H1 (cell line): ENCODE data around the gene OR51I1. TPM values are rescaled to one million over a fixed set of nuclear protein-coding genes. Genes with fewer than 3 reads are reported as not detected.

Experiments
- CTCF ChIA-PET: fragments of 300-600 bp; sonication (Branson Sonifier 250); formaldehyde crosslinking; loops from one replicate; lab custom pipeline; 2021; ENCODE audit not compliant: partially characterized antibody; lab: Charles Lee
- POLR2A ChIA-PET: fragments of 300-600 bp; sonication (Branson Sonifier 250); formaldehyde crosslinking; loops from one replicate; lab custom pipeline; 2021; ENCODE audit warnings: inconsistent platforms; ENCODE audit not compliant: partially characterized antibody; lab: Charles Lee
- DNase-seq, 2 experiments: peaks; one replicate each; pipeline versions ENCODE4 v3.0.0 to v3.0.0-alpha.2; 2010 to 2022; ENCODE audit warnings: low spot score in 2 of 2, low read depth in 1 of 2, mixed read lengths in 1 of 2
- FAIRE-seq: peaks from 2 replicates; lab custom pipeline; 2011; peaks lifted over from hg19 to GRCh38; lab: Jason Lieb, UNC
- H2AFZ ChIP-seq: 2 replicates; pipeline ENCODE4 v1.8.1; 2012; ENCODE audit warnings: low read length, inconsistent platforms
- H2AK5ac ChIP-seq: 2 replicates; pipeline ENCODE4 v1.6.1; 2013; ENCODE audit warnings: low read depth, low read length
- H2BK120ac ChIP-seq: replicated peaks from 2 replicates; pipeline ENCODE3; 2013; ENCODE audit warnings: low read depth, low read length, inconsistent platforms
- H2BK12ac ChIP-seq: 2 replicates; pipeline ENCODE4 v1.6.1; 2013; ENCODE audit warnings: low read depth, low read length
- H2BK15ac ChIP-seq: 2 replicates; pipeline ENCODE4 v1.6.1; 2013; ENCODE audit warnings: low read length
- H2BK20ac ChIP-seq: 2 replicates; pipeline ENCODE4 v1.6.1; 2013; ENCODE audit warnings: low read length
- H2BK5ac ChIP-seq: 2 replicates; pipeline ENCODE4 v1.6.1; 2013; ENCODE audit warnings: low read depth, low read length
- H3K14ac ChIP-seq: 2 replicates; pipeline ENCODE4 v1.6.1; 2013; ENCODE audit warnings: inconsistent platforms; ENCODE audit not compliant: insufficient read length
- H3K18ac ChIP-seq: 2 replicates; pipeline ENCODE4 v1.6.1; 2013; ENCODE audit warnings: low read length; ENCODE audit errors: extremely low read depth
- H3K23ac ChIP-seq: 2 replicates; pipeline ENCODE4 v1.6.1; 2013; ENCODE audit warnings: inconsistent platforms; ENCODE audit not compliant: insufficient read length
- H3K23me2 ChIP-seq: 2 replicates; pipeline ENCODE4 v1.6.1; 2013; ENCODE audit warnings: low read depth, low read length
- H3K27ac ChIP-seq: 2 replicates; pipeline ENCODE4 v1.6.1; 2011; ENCODE audit warnings: low read depth, low read length, inconsistent platforms
- H3K27me3 ChIP-seq, 4 experiments: replicated peaks in 1 of 4; 1 replicate in 1 of 4; 2 replicates in 3 of 4; pipeline versions ENCODE4 v1.6.1 to v1.8.1; 2011 to 2013; ENCODE audit warnings: low read length in 3 of 4, mild to moderate bottlenecking in 3 of 4, inconsistent platforms in 2 of 4, mixed read lengths in 2 of 4, moderate library complexity in 1 of 4; ENCODE audit not compliant: control insufficient read depth in 3 of 4, insufficient read depth in 3 of 4; ENCODE audit errors: extremely low read depth in 1 of 4
- H3K36me3 ChIP-seq, 4 experiments: 2 replicates each; pipeline versions ENCODE4 v1.6.1 to v1.8.1; 2011 to 2013; ENCODE audit warnings: mild to moderate bottlenecking in 4 of 4, low read length in 3 of 4, moderate library complexity in 2 of 4, control low read depth in 1 of 4, inconsistent platforms in 1 of 4; ENCODE audit not compliant: insufficient read depth in 4 of 4, control insufficient read depth in 2 of 4
- H3K4ac ChIP-seq: replicated peaks from 2 replicates; pipeline ENCODE3; 2013; ENCODE audit warnings: low read length, low read depth, mixed read lengths, inconsistent platforms; ENCODE audit not compliant: insufficient read length
- H3K4me1 ChIP-seq, 4 experiments: replicated peaks in 1 of 4; 1 replicate in 1 of 4; 2 replicates in 3 of 4; pipeline versions ENCODE4 v1.6.1 to v1.8.1; 2011 to 2013; ENCODE audit warnings: low read length in 3 of 4, inconsistent platforms in 2 of 4, mixed read lengths in 1 of 4; ENCODE audit not compliant: insufficient read depth in 4 of 4, control insufficient read depth in 3 of 4
- H3K4me2 ChIP-seq, 2 experiments: 2 replicates each; pipeline versions ENCODE4 v1.6.1 to v1.8.1; 2011 to 2013; ENCODE audit warnings: low read depth in 2 of 2, low read length in 2 of 2, control low read depth in 1 of 2, inconsistent platforms in 1 of 2, mild to moderate bottlenecking in 1 of 2; ENCODE audit not compliant: insufficient read depth in 1 of 2
- H3K4me3 ChIP-seq, 4 experiments: fragments of 200-600, 300-600 bp in 1 of 4; sonication (generic), shearing (Covaris generic), sonication (Bioruptor Twin) in 1 of 4; 2 replicates each; pipeline versions ENCODE4 v1.5.1 to v1.8.1; 2011 to 2016; ENCODE audit warnings: low read length in 4 of 4, low read depth in 3 of 4, control low read depth in 2 of 4, inconsistent platforms in 2 of 4, mild to moderate bottlenecking in 2 of 4, mixed read lengths in 1 of 4, moderate library complexity in 1 of 4; ENCODE audit not compliant: insufficient read depth in 2 of 4; ENCODE audit errors: extremely low read depth in 1 of 4
- H3K56ac ChIP-seq: replicated peaks from 2 replicates; pipeline ENCODE3; 2013; ENCODE audit warnings: low read depth, mild to moderate bottlenecking, mixed read lengths, low read length, inconsistent platforms; ENCODE audit not compliant: insufficient read length
- H3K79me1 ChIP-seq: 2 replicates; pipeline ENCODE4 v1.6.1; 2013; ENCODE audit warnings: low read depth, low read length, control low read depth
- H3K79me2 ChIP-seq, 2 experiments: 2 replicates each; pipeline versions ENCODE4 v1.6.1 to v1.8.1; 2012 to 2013; ENCODE audit warnings: low read length in 2 of 2, mild to moderate bottlenecking in 2 of 2, inconsistent platforms in 1 of 2; ENCODE audit not compliant: insufficient read depth in 2 of 2, control insufficient read depth in 1 of 2
- H3K9ac ChIP-seq, 4 experiments: replicated peaks in 1 of 4; 1 replicate in 1 of 4; 2 replicates in 3 of 4; pipeline versions ENCODE4 v1.6.1 to v1.8.1; 2011 to 2013; ENCODE audit warnings: low read depth in 3 of 4, low read length in 3 of 4, control low read depth in 2 of 4, mild to moderate bottlenecking in 2 of 4, moderate library complexity in 2 of 4, inconsistent platforms in 1 of 4; ENCODE audit errors: extremely low read depth in 1 of 4
- H3K9me3 ChIP-seq, 2 experiments: 2 replicates each; pipeline versions ENCODE4 v1.6.1 to v1.8.1; 2012 to 2013; ENCODE audit warnings: mild to moderate bottlenecking in 2 of 2, moderate library complexity in 2 of 2, control low read depth in 1 of 2, inconsistent platforms in 1 of 2, low read depth in 1 of 2, low read length in 1 of 2, mixed read lengths in 1 of 2; ENCODE audit not compliant: insufficient read depth in 2 of 2
- H4K20me1 ChIP-seq, 2 experiments: replicated peaks in 1 of 2; 2 replicates each; pipeline versions ENCODE3 to v1.8.1; 2011 to 2013; ENCODE audit warnings: inconsistent platforms in 2 of 2, low read length in 2 of 2, mild to moderate bottlenecking in 1 of 2; ENCODE audit not compliant: insufficient read depth in 2 of 2, control insufficient read depth in 1 of 2
- H4K5ac ChIP-seq: 2 replicates; pipeline ENCODE4 v1.6.1; 2013; ENCODE audit warnings: low read length, low read depth, mixed read lengths, inconsistent platforms; ENCODE audit not compliant: insufficient read length
- H4K8ac ChIP-seq: 2 replicates; pipeline ENCODE4 v1.8.0; 2013; ENCODE audit warnings: mild to moderate bottlenecking, moderate library complexity, low read length, inconsistent platforms; ENCODE audit not compliant: insufficient read depth; ENCODE audit errors: extremely low read depth
- H4K91ac ChIP-seq: replicated peaks from 2 replicates; pipeline ENCODE3; 2013; ENCODE audit warnings: low read length, mixed read lengths, inconsistent platforms; ENCODE audit not compliant: insufficient read length
- BCL11A ChIP-seq, 2 experiments: IDR thresholded peaks; one replicate each; pipeline ENCODE4 v1.6.1; 2011; ENCODE audit warnings: low read depth in 2 of 2, low read length in 2 of 2, mild to moderate bottlenecking in 2 of 2
- CREB1 ChIP-seq: IDR thresholded peaks from 2 replicates; pipeline ENCODE4 v1.6.1; 2012; ENCODE audit warnings: inconsistent platforms
- EGR1 ChIP-seq: IDR thresholded peaks from 2 replicates; pipeline ENCODE4 v1.6.1; 2011; ENCODE audit warnings: low read depth, low read length, borderline replicate concordance
- EZH2 ChIP-seq: fragments of 200-600 bp; sonication (generic); IDR thresholded peaks from 2 replicates; pipeline ENCODE4 v1.7.1; 2012; ENCODE audit warnings: low read depth, mild to moderate bottlenecking, moderate library complexity, low read length, inconsistent platforms; ENCODE audit not compliant: severe bottlenecking
- HDAC2 ChIP-seq, 2 experiments: fragments of 300-600 bp in 1 of 2; sonication (generic) in 1 of 2; IDR thresholded peaks; 2 replicates each; pipeline ENCODE4 v1.6.1; 2011 to 2012; ENCODE audit warnings: low read depth in 2 of 2, low read length in 2 of 2, mild to moderate bottlenecking in 2 of 2, moderate library complexity in 2 of 2, borderline replicate concordance in 1 of 2, inconsistent platforms in 1 of 2
- PHF8 ChIP-seq: fragments of 200-600 bp; sonication (generic); conservative IDR thresholded peaks from 2 replicates; pipeline ENCODE4 v1.7.1; 2012; ENCODE audit warnings: low read depth, mild to moderate bottlenecking, inconsistent platforms, low read length, moderate library complexity
- POU5F1 ChIP-seq: IDR thresholded peaks from 2 replicates; pipeline ENCODE4 v1.6.1; 2011; ENCODE audit warnings: low read depth, mild to moderate bottlenecking, low read length, moderate library complexity
- SP1 ChIP-seq: IDR thresholded peaks from 2 replicates; pipeline ENCODE4 v1.6.1; 2011; ENCODE audit warnings: low read depth, low read length
- WGBS, 2 experiments: shearing (Covaris generic) in 1 of 2; methylation state at CpG; one replicate each; pipeline versions ENCODE4 v1.1.6 to v1.1.7; 2013 to 2015; ENCODE audit warnings: low lambda C conversion rate in 2 of 2, mixed read lengths in 2 of 2, inconsistent platforms in 1 of 2, low coverage in 1 of 2, missing lambda C conversion rate in 1 of 2; ENCODE audit not compliant: insufficient replicate concordance in 2 of 2, insufficient coverage in 1 of 2, insufficient read length in 1 of 2; ENCODE audit errors: extremely low coverage in 1 of 2, missing lambda C conversion rate in 1 of 2; 5-methylcytosine and 5-hydroxymethylcytosine counted together
- long read RNA-seq, 2 experiments: library from RNA in 1 of 2; library from capped mRNA in 1 of 2; stranded (forward); transcript quantifications; one replicate each; pipeline ENCODE4 v2.0.0, GENCODE V29; 2021; ENCODE audit warnings: inconsistent platforms in 1 of 2
- polyA minus RNA-seq, 3 experiments: library from RNA; depleted of rRNA, polyadenylated mRNA; stranded (reverse); fragments of >200 nt; gene quantifications; 1 replicate in 2 of 3; 2 replicates in 1 of 3; pipeline ENCODE4 v1.2.3, GENCODE V29; 2011
- polyA plus RNA-seq, 7 experiments: library from polyadenylated mRNA; depleted of rRNA in 3 of 7; stranded (reverse) in 5 of 7; unstranded in 2 of 7; fragments of >200 nt in 5 of 7; fragments of 200-250 nt in 2 of 7; gene quantifications; 1 replicate in 5 of 7; 2 replicates in 1 of 7; 4 replicates in 1 of 7; pipeline versions ENCODE4 v1.2.1 to v1.2.3, GENCODE V29; 2011 to 2013; ENCODE audit warnings: missing spikeins in 2 of 7, mixed read lengths in 2 of 7
- total RNA-seq: library from RNA; stranded (reverse); fragmentation: NEBNext Ultra II Directional; extraction: Animal tissue kit (Norgen Biotek cat#: 25700); gene quantifications from 2 replicates; pipeline ENCODE4 v1.2.1, GENCODE V29; 2021

Gene OR51I1, protein sequence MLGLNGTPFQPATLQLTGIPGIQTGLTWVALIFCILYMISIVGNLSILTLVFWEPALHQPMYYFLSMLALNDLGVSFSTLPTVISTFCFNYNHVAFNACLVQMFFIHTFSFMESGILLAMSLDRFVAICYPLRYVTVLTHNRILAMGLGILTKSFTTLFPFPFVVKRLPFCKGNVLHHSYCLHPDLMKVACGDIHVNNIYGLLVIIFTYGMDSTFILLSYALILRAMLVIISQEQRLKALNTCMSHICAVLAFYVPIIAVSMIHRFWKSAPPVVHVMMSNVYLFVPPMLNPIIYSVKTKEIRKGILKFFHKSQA
- total RNA-seq: not detected in 2 replicates
- not detected in 2 replicates for polyA plus RNA-seq (2011; rRNA removed)
- not detected for polyA plus RNA-seq (2011; cell fraction: cytosol; rRNA removed)
- polyA plus RNA-seq (2011; cell fraction: nucleus; rRNA removed): 0.13 TPM
- polyA plus RNA-seq (2012, experiment 1 of 2): not detected in 4 replicates
- not detected for polyA plus RNA-seq (2012, experiment 2 of 2)
- polyA plus RNA-seq (2013, experiment 1 of 2): not detected
- polyA plus RNA-seq (2013, experiment 2 of 2): not detected
- 1.1 TPM in 1 of 2 replicates, not detected in the other for polyA minus RNA-seq (2011; rRNA and poly(A)+ RNA removed)
- polyA minus RNA-seq (2011; cell fraction: cytosol; rRNA and poly(A)+ RNA removed): not detected
- 1.7 TPM for polyA minus RNA-seq (2011; cell fraction: nucleus; rRNA and poly(A)+ RNA removed)
- long read RNA-seq, experiment 1: 0 reads
- long read RNA-seq, experiment 2: 0 reads

GRCh38 chr11:5441414-5441813, at the start of gene OR51I1:
Gene OR51I1 (minus strand): TSS chr11:5441514. CDS start chr11:5441514, 0 bp downstream.
- no peak for FAIRE-seq
- Histone ChIP-seq H3K4me1 (no peaks in the 10 kb centered on the region), H4K20me1 (no peaks in the 10 kb centered on the region)
- no peak for TF ChIP-seq HDAC2 (IDR thresholded peaks at IDR 0.05; ENCODE audit: borderline replicate concordance in 1 of 2, low read depth in 2 of 2, low read length in 2 of 2)
- TF ChIP-seq PHF8: no peak
- TF ChIP-seq BCL11A (IDR thresholded peaks at IDR 0.05; ENCODE audit: low read depth in 2 of 2, low read length in 2 of 2): no peak
- TF ChIP-seq EGR1: no peak
- TF ChIP-seq CREB1: no peak
- TF ChIP-seq SP1: no peak
- no peak for TF ChIP-seq EZH2
- TF ChIP-seq POU5F1: no peak

More at GRCh38 chr11:5441414-5441813, at the start of gene OR51I1:
- H3K23me2 ChIP-seq: no peaks in the 10 kb centered on the region; the same call in 1 of the 2 replicates
- no peak within 1 kb of the TSS for H3K56ac ChIP-seq
- H2AK5ac ChIP-seq: no peak within 1 kb of the TSS
- no peak within 1 kb of the TSS for H4K91ac ChIP-seq
- H2BK120ac ChIP-seq: no peak within 1 kb of the TSS
- H4K8ac ChIP-seq: no peak within 1 kb of the TSS
- H2BK12ac ChIP-seq: no peak within 1 kb of the TSS
- no peak within 1 kb of the TSS for H3K9ac ChIP-seq
- 68% methylated on average over 2 of the region's 2 CpGs; no CpG with 5 or more reads in 1 of the 2 experiments for WGBS, 2 experiments
- no peak within 1 kb of the TSS for H3K14ac ChIP-seq
- H3K4me2 ChIP-seq: no peak within 1 kb of the TSS
- no peak within 1 kb of the TSS for H3K18ac ChIP-seq
- no peaks in the 10 kb centered on the region for H3K9me3 ChIP-seq
- CTCF ChIA-PET: no interaction called here
- no peaks in the 10 kb centered on the region for H3K79me2 ChIP-seq
- no peak within 1 kb of the TSS for H2BK15ac ChIP-seq
- H4K5ac ChIP-seq: no peak within 1 kb of the TSS
- H2BK20ac ChIP-seq: no peak within 1 kb of the TSS
- H3K4me3 ChIP-seq: no peak within 1 kb of the TSS
- H3K79me1 ChIP-seq: no peaks in the 10 kb centered on the region
- no peak for DNase-seq
- H3K23ac ChIP-seq: no peak within 1 kb of the TSS
- H3K27ac ChIP-seq: no peak within 1 kb of the TSS
- no peak within 1 kb of the TSS for H3K4ac ChIP-seq
- no peak within 1 kb of the TSS for H2BK5ac ChIP-seq
- POLR2A ChIA-PET: no interaction called here
- H3K36me3 ChIP-seq: no peaks in the 10 kb centered on the region
- no peaks in the 10 kb centered on the region for H3K27me3 ChIP-seq
- no peak within 1 kb of the TSS for H2AFZ ChIP-seq
